ENCODE results near the gene SLCO1C1. TPM values are rescaled to one million over a fixed set of nuclear protein-coding genes. Genes with fewer than 3 reads are reported as not detected.

SLCO1C1 gene
- total RNA-seq, 1 donor from 2014 or later, result not detected

GRCh38 chr12:20801035-20801434 lies 105.9 kb downstream of the SLCO1C1 start:
- Mint-ChIP-seq H3K36me3 (ENCODE audit: low read depth, unreplicated experiment) (no peaks in the 10 kb centered on the region), H3K4me1 (ENCODE audit: low read depth, unreplicated experiment) (no peaks in the 10 kb centered on the region), H3K4me3 (ENCODE audit: unreplicated experiment) (no peak overlapping the region), H3K27me3 (ENCODE audit: low read depth, unreplicated experiment) (no peaks in the 10 kb centered on the region), H3K9me3 (ENCODE audit: unreplicated experiment) (no peaks in the 10 kb centered on the region), H3K27ac (ENCODE audit: unreplicated experiment) (no peak overlapping the region)
- Histone ChIP-seq H3K9ac (ENCODE audit: low read length) (no peak overlapping the region), H3K36me3 (ENCODE audit: insufficient read depth, low read length) (no peaks in the 10 kb centered on the region), H3K27ac (ENCODE audit: low read depth, low read length) (no peak overlapping the region), H4K20me1 (ENCODE audit: insufficient read depth, low read length) (no peaks in the 10 kb centered on the region), H2AFZ (ENCODE audit: low read depth, low read length) (no peak overlapping the region), H3K79me2 (ENCODE audit: insufficient read depth, low read length) (no peaks in the 10 kb centered on the region), H3K9me3 (ENCODE audit: insufficient read depth, low read depth, low read length) (no peaks in the 10 kb centered on the region), H3K4me1 (ENCODE audit: insufficient read depth, low read length) (no peaks in the 10 kb centered on the region), H3K27me3 (ENCODE audit: insufficient read depth, low read length) (no peaks in the 10 kb centered on the region), H3K4me3 (ENCODE audit: insufficient read depth, low read depth, low read length) (no peak overlapping the region), H3K4me2 (ENCODE audit: low read length) (no peak overlapping the region)
- DNase-seq (ENCODE audit: low read depth) (no peak), FAIRE-seq (no peak)
- TF ChIP-seq, protein P1, sequence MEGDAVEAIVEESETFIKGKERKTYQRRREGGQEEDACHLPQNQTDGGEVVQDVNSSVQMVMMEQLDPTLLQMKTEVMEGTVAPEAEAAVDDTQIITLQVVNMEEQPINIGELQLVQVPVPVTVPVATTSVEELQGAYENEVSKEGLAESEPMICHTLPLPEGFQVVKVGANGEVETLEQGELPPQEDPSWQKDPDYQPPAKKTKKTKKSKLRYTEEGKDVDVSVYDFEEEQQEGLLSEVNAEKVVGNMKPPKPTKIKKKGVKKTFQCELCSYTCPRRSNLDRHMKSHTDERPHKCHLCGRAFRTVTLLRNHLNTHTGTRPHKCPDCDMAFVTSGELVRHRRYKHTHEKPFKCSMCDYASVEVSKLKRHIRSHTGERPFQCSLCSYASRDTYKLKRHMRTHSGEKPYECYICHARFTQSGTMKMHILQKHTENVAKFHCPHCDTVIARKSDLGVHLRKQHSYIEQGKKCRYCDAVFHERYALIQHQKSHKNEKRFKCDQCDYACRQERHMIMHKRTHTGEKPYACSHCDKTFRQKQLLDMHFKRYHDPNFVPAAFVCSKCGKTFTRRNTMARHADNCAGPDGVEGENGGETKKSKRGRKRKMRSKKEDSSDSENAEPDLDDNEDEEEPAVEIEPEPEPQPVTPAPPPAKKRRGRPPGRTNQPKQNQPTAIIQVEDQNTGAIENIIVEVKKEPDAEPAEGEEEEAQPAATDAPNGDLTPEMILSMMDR (IDR thresholded peaks at IDR 0.05; ENCODE audit: insufficient read depth, low read depth, low read length), result no peak
- TF ChIP-seq EZH2 (IDR thresholded peaks at IDR 0.05; ENCODE audit: insufficient read depth, low read length), result no peak

Other genes starting within 250 kb of the SLCO1C1 start
- gene SLCO1B3, start 115.4 kb downstream of the SLCO1C1 start, total RNA-seq, result not detected in 2 replicates